HG03196 (cell line): ENCODE results near the gene ALDH1A1.
"Not testable (repeated sequence)": the region's sequence is repeated elsewhere in the genome, so short reads cannot be mapped to it uniquely, and the experiment has no call there.

ENCODE experiments used
- ATAC-seq: cut with Tn5 transposase; IDR thresholded peaks from one replicate; pipeline ENCODE4 v1.9.1; 2021; ENCODE audit not compliant: unreplicated experiment

Gene ALDH1A1

GRCh38 chr9:72945391-72945790 is 7.5 kb downstream of the ALDH1A1 start:
- no peak for ATAC-seq

GRCh38 chr9:72943844-72944462 is 8.9 kb downstream of the ALDH1A1 start:
- no peak for ATAC-seq

DNA sequence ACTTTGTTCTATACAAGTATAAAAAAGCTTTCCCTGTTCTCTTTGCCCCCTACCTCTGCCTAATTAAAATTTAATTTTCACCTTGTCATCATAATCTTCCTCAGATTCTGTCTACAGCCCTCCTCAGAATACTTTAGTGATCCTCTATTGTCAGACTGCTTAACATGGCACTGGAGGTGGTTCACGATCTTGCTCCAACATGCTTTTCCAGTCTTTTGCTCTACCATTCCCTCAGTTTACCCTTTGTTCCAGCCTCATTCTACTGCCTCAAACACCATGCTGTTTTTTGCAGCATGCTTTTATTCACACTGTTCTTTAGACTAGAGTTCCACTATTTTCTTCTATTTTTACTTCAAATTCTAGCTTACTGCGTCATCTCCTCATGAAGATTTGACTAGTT is 10.4 kb downstream of the ALDH1A1 start:
- ATAC-seq, result no peak

DNA sequence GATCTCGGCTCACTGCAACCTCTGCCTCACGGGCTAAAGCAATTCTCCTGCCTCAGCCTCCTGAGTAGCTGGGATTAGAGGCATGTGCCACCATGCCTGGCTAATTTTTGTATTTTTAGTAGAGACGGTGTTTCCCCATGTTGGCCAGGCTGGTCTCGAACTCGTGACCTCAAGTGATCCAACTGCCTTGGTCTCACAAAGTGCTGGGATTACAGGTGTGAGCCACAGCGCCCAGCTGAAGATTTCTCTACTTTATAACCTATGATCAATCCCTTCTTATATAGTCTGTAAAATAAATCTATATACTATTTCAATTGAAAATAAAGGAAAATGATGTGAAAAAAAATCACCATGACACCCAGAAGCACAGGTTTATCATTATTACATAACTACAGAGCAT is 13.3 kb downstream of the ALDH1A1 start:
- ATAC-seq, result not testable (repeated sequence)

- no peak for ATAC-seq
These were observed 15.3 kb downstream of the ALDH1A1 start for GRCh38 chr9:72937545-72937944.

DNA sequence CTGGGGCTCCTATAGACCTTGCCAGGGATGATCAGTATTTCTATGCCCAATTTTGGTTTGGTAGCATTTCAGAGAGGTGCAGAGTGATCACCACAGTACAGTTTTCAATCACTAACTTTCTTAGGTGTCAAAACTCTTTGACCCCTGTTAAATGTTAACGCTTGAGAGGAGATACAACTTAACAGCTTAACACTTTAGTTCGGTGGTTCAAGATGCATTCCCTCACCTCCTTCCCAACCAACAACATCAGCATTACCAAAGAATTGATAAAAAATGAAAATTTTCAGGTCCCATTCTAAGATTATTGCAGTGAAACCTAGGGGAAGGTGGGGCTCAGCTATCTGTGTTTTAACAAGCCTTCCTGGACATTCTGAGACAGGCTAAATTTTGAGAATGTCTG is 16.2 kb downstream of the ALDH1A1 start:
- ATAC-seq, result no peak

DNA sequence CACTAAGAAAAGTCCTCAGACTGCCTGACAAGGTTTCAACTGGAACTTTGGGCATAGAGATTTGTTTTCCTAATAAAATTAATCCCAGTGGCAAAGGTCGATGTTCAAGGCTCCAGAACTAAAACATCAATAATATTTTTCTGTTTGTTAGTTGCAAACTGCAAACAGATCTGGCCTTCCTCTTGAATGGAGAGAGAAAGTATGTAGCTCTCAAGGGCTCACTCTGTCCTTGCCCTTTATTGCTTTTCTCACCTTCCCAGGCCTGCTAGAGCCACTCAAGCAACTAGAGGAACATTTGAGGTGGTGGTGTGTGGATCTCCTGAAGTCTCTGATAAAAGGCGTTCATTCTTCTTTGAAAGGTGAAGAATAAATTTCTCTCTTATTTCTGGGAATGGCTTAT is 16.6 kb downstream of the ALDH1A1 start:
- no peak for ATAC-seq

DNA sequence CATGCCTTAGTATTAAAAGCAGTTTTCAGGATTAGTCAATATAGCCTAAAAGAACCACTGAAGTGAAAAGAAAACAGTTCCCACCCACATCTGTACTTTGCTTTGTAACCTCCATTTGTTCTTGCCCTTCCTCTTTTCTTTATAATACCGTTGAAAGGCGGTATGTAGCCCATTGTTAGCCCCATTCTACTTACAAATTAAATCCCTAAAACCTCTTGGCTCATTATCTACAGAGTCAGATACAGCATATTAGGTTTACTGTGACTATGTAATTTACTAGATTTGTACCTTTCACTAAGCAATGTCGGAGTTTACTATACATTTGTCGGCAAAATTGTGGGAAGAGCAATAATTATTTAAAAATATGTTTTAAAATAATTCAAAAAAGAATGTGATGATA is 17.3 kb downstream of the ALDH1A1 start:
- ATAC-seq, result no peak

- no peak for ATAC-seq
These were observed 18.9 kb downstream of the ALDH1A1 start for GRCh38 chr9:72933730-72934665.

GRCh38 chr9:72932619-72933018 is 20.2 kb downstream of the ALDH1A1 start:
- ATAC-seq, result no peak

DNA sequence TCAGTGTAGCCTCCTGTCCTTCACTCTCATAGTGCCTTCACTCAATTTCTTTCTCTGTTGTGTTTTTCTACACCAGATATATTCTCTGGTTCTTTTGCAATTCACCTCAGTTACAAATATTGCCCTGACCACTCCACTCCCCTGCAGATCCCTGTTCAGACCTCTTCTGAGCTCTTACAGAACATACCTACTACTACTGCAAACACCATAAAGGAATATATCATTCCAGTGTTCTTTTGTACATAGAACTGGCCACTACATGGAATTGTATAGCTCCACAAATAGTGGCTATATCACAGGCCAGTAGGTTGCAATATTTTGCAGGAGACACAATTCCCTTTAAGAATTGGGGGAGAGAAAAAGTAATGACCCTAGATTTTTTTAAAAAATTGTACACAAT is 21.0 kb downstream of the ALDH1A1 start:
- ATAC-seq, result no peak

- ATAC-seq, result no peak
These were observed 21.4 kb downstream of the ALDH1A1 start for GRCh38 chr9:72931437-72931836.

DNA sequence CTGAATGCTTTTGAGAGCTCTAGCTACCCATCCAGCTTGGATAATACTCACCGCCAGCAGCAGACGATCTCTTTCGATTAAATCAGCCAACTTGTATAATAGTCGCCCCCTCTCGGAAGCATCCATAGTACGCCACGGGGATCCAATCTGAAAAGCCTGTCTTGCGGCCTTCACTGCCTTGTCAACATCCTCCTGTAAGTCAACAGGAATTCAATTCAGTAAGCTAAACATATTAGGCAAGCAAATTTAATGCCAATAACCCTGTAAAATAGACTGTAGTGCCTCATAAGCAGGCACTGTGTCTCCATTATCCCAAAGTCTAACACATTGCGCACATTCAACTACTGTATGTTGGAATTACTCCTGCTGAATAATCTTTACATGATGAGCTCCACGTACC is 22.0 kb downstream of the ALDH1A1 start:
- ATAC-seq, result no peak

DNA sequence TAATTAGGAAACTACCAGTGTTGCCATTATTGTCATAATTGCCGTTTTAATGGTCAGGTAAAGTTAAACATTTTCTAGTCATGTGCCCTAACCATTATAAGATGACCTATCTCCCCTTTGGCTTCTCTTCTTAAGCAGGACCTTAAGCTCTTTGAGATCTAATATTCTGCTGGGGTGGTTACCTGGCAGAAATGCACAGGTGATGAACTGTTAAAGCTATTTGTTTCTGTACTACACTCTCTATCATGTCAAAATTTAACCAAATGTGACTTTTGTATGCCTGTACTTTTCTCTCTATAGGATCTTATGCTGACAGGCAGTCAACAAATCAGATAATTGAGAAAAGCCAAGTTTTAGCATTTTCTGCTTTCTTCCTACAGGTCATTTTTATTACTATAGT is 23.3 kb downstream of the ALDH1A1 start:
- no peak for ATAC-seq

DNA sequence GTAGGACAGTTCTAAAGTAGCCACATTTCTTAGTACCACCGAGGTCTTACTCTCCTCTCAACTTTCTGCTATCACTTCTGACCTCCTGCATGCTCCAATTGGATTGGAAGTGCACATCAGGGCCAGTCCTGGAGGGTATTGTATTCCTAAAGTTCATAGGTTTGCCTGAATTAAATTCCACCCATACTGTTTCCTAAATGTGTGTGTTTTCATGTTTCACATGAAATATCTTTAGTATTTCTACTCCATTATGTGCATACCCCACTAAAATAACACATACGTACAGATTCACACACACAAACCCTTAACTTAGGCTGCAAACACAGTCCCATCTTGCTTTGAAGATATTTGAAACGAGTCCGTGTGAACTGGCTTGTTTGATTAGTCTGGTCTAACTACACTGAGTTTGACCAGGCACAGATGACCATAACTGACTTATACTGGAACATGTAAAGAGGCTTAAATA is 24.8 kb downstream of the ALDH1A1 start:
- ATAC-seq, result no peak

DNA sequence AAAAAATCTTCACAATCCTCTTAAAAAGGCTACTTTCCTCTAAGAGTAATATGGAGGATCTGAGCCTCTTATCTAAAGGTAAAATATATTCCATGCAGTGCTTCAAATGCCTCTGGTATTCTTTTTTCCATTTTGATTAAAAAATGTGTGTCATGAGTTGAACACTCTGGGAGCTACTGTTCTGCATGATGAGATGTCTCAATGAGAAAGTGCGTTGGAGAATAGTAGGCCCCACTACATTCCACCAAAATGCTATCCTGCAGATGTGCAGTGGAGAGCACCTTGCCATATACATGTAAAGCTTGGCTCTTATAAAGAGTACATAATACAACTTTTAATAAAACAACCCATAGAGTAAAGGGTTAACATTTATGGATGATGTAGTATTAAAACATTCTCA is 26.3 kb downstream of the ALDH1A1 start:
- no peak for ATAC-seq

- no peak for ATAC-seq
These were observed 27.0 kb downstream of the ALDH1A1 start for GRCh38 chr9:72925891-72926290.

- no peak for ATAC-seq
These were observed 27.6 kb downstream of the ALDH1A1 start for GRCh38 chr9:72925126-72925789.

GRCh38 chr9:72924154-72924790 is 28.6 kb downstream of the ALDH1A1 start:
- no peak for ATAC-seq

- no peak for ATAC-seq
These were observed 29.8 kb downstream of the ALDH1A1 start for GRCh38 chr9:72923077-72923476.

- no peak for ATAC-seq
These were observed 30.8 kb downstream of the ALDH1A1 start for GRCh38 chr9:72921888-72922654.
